Activated CD4-positive, alpha-beta memory T cell treated with anti-CD3 and anti-CD28 coated beads for 36 hours (primary cell): ENCODE results near the gene MARK4. TPM values are rescaled to one million over a fixed set of nuclear protein-coding genes. Genes with fewer than 3 reads are reported as not detected.
A peak's percentile ranks its signal among the peaks of the same experiment; 100 is the strongest.

ENCODE experiments used
- CTCF ChIA-PET: fragments of 350-600 bp; sonication (Branson Sonifier 250); formaldehyde crosslinking; loops from one replicate; lab custom pipeline; 2021; ENCODE audit warnings: antibody characterized with exemption, inconsistent platforms; lab: Charles Lee
- POLR2A ChIA-PET: fragments of 350-600 bp; sonication (Branson Sonifier 250); formaldehyde crosslinking; loops from one replicate; lab custom pipeline; 2021; ENCODE audit warnings: antibody characterized with exemption; lab: Charles Lee
- DNase-seq: peaks from one replicate; pipeline ENCODE4 v3.0.0-alpha.2; 2020
- H3K27ac Mint-ChIP-seq: one replicate; pipeline ENCODE4 v1.8.0; 2021; ENCODE audit warnings: mixed read lengths
- H3K27me3 Mint-ChIP-seq: one replicate; pipeline ENCODE4 v1.8.0; 2021; ENCODE audit warnings: mixed read lengths
- H3K36me3 Mint-ChIP-seq: one replicate; pipeline ENCODE4 v1.8.0; 2021; ENCODE audit warnings: mixed read lengths
- H3K4me1 Mint-ChIP-seq: one replicate; pipeline ENCODE4 v1.8.0; 2021; ENCODE audit warnings: low read depth, mixed read lengths
- H3K4me3 Mint-ChIP-seq: one replicate; pipeline ENCODE4 v1.8.0; 2021; ENCODE audit warnings: mild to moderate bottlenecking, mixed read lengths
- H3K9me3 Mint-ChIP-seq: one replicate; pipeline ENCODE4 v1.8.0; 2021; ENCODE audit warnings: mixed read lengths
- intact Hi-C: fragments of 100-400 bp; cut with micrococcal nuclease; formaldehyde crosslinking; loops from one replicate; pipeline ENCODE4 v1.15.1; 2023
- total RNA-seq, 2 experiments: library from RNA; stranded (reverse); gene quantifications; one replicate each; pipeline ENCODE4 v1.2.3, GENCODE V29; 2021

Gene MARK4
- total RNA-seq, 2 experiments from 2014 or later, result 20.3 to 21.6 TPM

DNA sequence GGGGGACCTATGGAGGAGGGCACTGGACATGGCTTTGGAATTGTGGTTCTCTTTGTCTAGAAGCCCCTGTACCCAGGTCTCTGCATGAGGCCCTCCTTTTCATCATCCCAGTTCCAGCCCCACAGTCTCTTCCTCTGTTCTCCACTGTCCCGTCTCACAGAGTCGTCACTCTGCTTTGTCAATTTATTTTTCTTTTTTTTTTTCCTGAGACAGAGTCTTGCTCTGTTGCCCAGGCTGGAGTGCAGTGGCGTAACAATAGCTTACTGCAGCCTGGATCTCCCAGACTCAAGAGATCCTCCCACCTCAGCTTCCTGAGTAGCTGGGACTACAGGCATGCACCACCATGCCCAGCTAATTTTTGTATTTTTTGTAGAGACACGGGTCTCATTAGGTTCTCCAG lies 5.2 kb upstream of the MARK4 start:
- H3K4me1 Mint-ChIP-seq, result peaks cover 7% of the 10 kb centered on the region
- intact Hi-C loops, result no loop called here
- no peaks in the 10 kb centered on the region for H3K9me3 Mint-ChIP-seq
- H3K27ac Mint-ChIP-seq, result no peak overlapping the region
- H3K36me3 Mint-ChIP-seq, result no peaks in the 10 kb centered on the region
- H3K4me3 Mint-ChIP-seq, result no peak overlapping the region
- ChIA-PET POLR2A (no interaction called here), CTCF (interaction anchor here (1.2 kb wide), 1 partner anchor 92 kb away, joined by 3 read pairs; no protein-coding TSS in a partner anchor)
- DNase-seq, result no peak
- peaks cover 11% of the 10 kb centered on the region for H3K27me3 Mint-ChIP-seq

DNA sequence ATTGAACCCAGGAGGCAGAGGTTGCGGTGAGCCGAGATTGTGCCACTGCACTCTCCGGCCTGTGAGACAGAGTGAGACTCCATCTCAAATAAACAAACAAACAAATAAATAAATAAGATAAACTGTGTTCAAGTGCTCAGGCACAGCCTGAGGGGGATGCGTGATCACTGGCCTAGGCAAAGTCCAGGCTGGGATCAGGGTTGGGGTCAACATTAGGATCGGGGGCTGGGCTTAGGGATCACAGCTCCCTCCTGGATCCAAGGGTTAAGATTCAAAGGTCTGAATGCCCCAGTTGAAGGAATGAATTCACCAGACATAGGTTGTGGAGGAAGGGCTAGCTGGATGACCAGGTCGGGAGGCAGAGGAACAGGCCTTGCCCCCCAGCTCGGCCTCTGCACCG lies 3.9 kb upstream of the MARK4 start:
- DNase-seq, result no peak
- H3K27me3 Mint-ChIP-seq, result peaks cover 8% of the 10 kb centered on the region
- H3K4me3 Mint-ChIP-seq, result no peak overlapping the region
- no peaks in the 10 kb centered on the region for H3K36me3 Mint-ChIP-seq
- intact Hi-C loops, result no loop called here
- ChIA-PET POLR2A (no interaction called here), CTCF (interaction anchor here (1.2 kb wide), 2 partner anchors 10 to 91 kb away, joined by 3 to 4 read pairs; no protein-coding TSS in a partner anchor)
- H3K4me1 Mint-ChIP-seq, result peaks cover 8% of the 10 kb centered on the region
- no peaks in the 10 kb centered on the region for H3K9me3 Mint-ChIP-seq
- no peak overlapping the region for H3K27ac Mint-ChIP-seq

DNA sequence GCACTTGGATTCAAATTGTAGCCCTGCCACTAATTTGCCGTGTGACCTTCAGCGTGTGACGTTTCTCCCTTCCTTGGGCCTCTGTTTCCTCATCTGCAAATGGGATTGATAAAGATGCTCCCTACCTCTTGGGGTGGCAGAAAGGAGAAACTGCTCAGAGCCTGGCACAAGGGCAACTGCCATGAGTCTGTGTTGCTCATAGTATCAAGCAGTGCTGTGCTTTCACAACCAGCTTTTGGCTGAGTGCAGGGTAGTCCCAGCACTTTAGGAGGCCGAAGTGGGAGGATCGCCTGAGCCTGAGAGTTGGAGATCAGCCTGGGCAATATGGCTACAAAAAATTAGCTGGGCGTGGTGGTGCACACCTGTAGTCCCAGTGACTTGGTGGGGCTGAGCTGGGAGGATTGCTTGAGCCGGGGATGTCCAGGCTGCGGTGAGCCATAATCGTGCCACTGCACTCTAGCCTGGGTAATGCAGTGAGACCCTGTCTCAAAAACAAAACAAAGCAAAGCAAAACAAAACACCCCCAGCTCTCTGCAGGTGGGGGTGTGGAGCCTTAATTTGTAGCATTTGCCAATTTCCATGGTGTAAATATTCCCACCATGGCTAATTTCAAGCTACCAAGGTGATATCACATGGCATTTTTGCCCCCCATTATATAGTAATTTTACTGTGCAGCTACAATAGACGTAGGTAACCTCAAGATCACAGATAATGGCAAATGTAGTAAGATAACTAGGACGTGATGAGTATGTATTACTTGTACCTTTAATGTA lies 1.6 kb upstream of the MARK4 start:
- no peak for DNase-seq
- intact Hi-C loops, result loop anchor here (5.0 kb wide), 1 partner anchor 88 kb away; no protein-coding TSS in a partner anchor
- ChIA-PET CTCF (interaction anchor here (0.6 to 1.5 kb wide), 11 partner anchors 12 to 260 kb away, joined by 3 to 6 read pairs (median 3); partner anchors contain the start of genes BLOC1S3, FOSB and TRAPPC6A), POLR2A (interaction anchor here (0.6 to 1.1 kb wide), 2 partner anchors 40 to 157 kb away, joined by 4 to 5 read pairs; partner anchors contain the start of gene PPP1R37)
- H3K9me3 Mint-ChIP-seq, result no peaks in the 10 kb centered on the region
- peaks cover 8% of the 10 kb centered on the region for H3K27me3 Mint-ChIP-seq
- H3K27ac Mint-ChIP-seq, result no peak overlapping the region
- H3K36me3 Mint-ChIP-seq, result no peaks in the 10 kb centered on the region
- peak overlapping the region; percentile 20 for H3K4me3 Mint-ChIP-seq
- peaks cover 26% of the 10 kb centered on the region for H3K4me1 Mint-ChIP-seq

DNA sequence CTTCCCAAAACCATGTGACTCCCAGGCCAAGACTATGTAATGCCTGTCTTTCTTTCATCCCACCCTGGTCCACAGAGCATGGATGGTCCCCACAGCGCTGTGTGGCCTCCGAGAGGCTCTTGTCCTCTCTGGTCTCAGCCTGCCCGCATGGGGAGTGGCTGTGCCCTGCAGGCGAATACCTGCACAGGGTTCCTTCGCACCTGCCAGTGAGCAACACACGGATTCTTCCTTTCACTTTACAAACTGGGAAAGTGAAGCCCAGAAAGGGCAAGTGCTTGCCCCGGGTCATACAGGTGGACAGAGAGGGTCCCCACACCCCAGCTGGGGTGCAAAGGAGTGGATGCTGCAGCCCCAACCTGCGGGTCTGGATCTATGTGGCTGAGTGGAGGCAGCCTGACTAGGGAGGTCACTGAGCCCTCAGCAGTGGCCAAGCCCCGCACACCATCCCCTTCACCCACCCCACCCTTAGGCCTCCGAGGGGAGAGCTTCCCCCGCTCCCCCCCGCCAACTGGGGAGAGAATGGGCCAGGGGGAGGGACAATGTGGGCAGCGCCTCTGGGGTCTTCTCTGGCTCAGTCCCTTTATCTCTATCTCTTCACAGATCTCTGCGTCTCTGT lies 747 bp upstream of the MARK4 start:
- CTCF ChIA-PET, result interaction anchor here (1.0 to 1.3 kb wide), 4 partner anchors 63 to 261 kb away, joined by 3 to 5 read pairs (median 3); partner anchors contain the start of genes BLOC1S3 and TRAPPC6A

DNA sequence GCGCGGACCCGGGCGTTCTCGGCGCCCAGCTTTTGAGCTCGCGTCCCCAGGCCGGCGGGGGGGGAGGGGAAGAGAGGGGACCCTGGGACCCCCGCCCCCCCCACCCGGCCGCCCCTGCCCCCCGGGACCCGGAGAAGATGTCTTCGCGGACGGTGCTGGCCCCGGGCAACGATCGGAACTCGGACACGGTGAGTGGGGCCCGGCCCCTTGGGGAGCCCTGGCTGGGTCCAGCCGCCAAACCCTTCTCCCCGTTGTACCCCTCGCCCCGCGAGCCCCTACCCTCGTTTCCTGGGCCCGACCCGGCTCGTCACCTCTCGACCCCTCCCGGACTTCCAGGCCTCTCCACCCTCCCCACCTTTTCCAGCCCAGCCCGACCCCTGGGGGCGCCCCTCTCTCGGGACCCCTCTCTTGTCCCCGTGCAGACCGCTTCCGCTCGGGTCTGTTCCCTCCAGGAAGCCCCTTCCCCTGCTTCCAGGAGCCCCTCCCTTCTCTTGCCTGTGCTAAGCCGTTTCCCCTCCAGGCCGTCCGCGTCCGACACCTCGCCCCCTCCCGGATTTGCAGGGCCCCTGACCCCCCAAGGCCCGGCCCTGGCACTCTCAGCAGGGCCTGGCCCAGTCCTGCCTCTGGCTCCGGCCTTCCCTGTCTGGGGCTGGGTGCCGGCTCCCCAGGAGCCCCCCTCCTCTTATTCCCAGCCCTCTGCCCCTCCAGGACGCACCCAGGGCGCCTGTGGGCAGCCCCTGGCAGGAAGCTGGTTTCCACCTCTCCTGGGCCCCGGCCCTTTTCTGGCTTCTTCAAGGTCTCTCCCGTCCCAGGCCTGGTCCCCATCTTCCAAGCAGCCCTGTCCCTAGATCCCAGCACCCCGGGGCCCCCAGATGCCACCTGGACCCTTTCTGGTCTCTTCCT lies 632 bp downstream of the MARK4 start:
- H3K9me3 Mint-ChIP-seq, result no peaks in the 10 kb centered on the region
- POLR2A ChIA-PET, result interaction anchor here (0.9 kb wide), 1 partner anchor 73 kb away, joined by 3 read pairs; the partner anchor contains the start of genes BLOC1S3 and TRAPPC6A
- H3K4me3 Mint-ChIP-seq, result peak overlapping the region; percentile 74
- no peaks in the 10 kb centered on the region for H3K36me3 Mint-ChIP-seq
- no peaks in the 10 kb centered on the region for H3K27me3 Mint-ChIP-seq
- CTCF ChIA-PET, result interaction anchor here (1.3 to 1.5 kb wide), 2 partner anchors 64 to 87 kb away, joined by 3 to 4 read pairs; no protein-coding TSS in a partner anchor
- intact Hi-C loops, result loop anchor here (5.0 kb wide), 1 partner anchor 86 kb away; no protein-coding TSS in a partner anchor
- H3K27ac Mint-ChIP-seq, result no peak overlapping the region
- H3K4me1 Mint-ChIP-seq, result peaks cover 28% of the 10 kb centered on the region
- peak; percentile 24 for DNase-seq

More for the DNA sequence above, 747 bp upstream of the MARK4 start:
- POLR2A ChIA-PET, result interaction anchor here (1.1 kb wide), 1 partner anchor 158 kb away, joined by 4 read pairs; the partner anchor contains the start of gene PPP1R37
- H3K27ac Mint-ChIP-seq, result no peak overlapping the region
- DNase-seq, result no peak
- no peaks in the 10 kb centered on the region for H3K36me3 Mint-ChIP-seq
- peak overlapping the region; percentile 74 for H3K4me3 Mint-ChIP-seq
- H3K27me3 Mint-ChIP-seq, result peaks cover 3% of the 10 kb centered on the region
- peaks cover 28% of the 10 kb centered on the region for H3K4me1 Mint-ChIP-seq
- H3K9me3 Mint-ChIP-seq, result no peaks in the 10 kb centered on the region
- intact Hi-C loops, result loop anchor here (5.0 kb wide), 1 partner anchor 87 kb away; no protein-coding TSS in a partner anchor

DNA sequence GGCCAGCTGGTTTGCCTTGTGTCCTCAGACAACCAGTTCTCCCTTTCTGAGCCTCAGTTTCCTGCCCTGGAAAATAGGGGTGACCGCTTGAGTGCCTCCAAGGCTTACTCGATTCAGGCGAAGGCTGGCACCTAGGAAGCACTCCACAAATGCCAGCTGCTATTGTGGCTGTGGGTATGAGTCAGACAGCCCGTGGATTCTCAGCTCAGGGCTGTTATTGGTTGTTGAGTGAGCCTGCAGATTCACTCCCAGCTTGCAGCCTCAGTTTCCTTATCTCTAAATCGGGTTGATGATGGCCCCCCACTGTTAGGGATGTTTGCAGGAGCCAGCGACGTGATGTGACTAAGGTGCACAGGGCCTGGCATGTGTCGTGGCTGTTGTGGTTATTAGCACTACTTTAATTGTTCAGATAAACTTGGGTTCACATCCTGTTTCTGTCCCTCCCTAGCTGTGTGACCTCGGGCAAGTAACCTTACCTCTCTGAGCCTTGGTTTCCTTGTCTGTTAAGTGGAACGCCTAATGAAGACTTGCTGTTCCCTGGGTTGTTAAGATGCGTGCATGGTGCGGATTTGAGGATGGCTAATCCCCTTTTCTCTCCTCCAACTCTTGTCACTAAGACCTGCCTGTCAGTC lies 2.4 kb downstream of the MARK4 start:
- POLR2A ChIA-PET, result no interaction called here
- Mint-ChIP-seq H3K4me3 (peak overlapping the region; percentile 33), H3K9me3 (no peaks in the 10 kb centered on the region), H3K27me3 (no peaks in the 10 kb centered on the region), H3K4me1 (peaks cover 28% of the 10 kb centered on the region), H3K27ac (no peak overlapping the region), H3K36me3 (no peaks in the 10 kb centered on the region)
- CTCF ChIA-PET, result interaction anchor here (1.5 kb wide), 1 partner anchor 86 kb away, joined by 4 read pairs; no protein-coding TSS in a partner anchor
- intact Hi-C loops, result loop anchor here (5.0 kb wide), 1 partner anchor 84 kb away; no protein-coding TSS in a partner anchor
- peak; percentile 24 for DNase-seq

DNA sequence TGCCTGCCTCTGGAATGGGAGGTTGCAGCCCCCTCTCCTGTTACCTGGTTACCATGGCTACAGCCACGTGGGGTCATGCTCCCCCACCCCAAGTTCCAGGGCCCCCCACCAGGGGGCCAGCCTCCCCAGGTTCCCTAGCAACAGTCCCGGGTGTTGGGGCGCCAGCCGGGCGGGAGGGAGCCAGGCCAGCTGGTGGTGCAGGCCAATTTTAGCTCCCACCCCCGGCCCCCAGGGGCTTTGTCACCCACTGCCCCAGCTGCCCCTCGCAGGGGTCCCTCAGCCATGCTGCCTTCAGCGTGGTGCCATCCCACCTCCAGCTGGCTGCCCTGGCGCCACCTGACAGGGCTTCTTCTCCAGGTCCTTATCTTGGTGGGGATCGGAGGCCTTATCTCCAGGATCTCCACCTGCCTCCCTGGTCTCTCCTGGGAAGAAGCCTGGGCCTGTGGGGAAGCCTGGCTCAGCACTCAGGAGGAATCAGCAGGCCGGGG lies 3.0 kb downstream of the MARK4 start:
- H3K4me3 Mint-ChIP-seq, result no peak overlapping the region
- ChIA-PET POLR2A (no interaction called here), CTCF (interaction anchor here (0.5 kb wide), 1 partner anchor 107 kb away, joined by 3 read pairs; no protein-coding TSS in a partner anchor)
- intact Hi-C loops, result loop anchor here (5.0 kb wide), 1 partner anchor 83 kb away; no protein-coding TSS in a partner anchor
- no peaks in the 10 kb centered on the region for H3K36me3 Mint-ChIP-seq
- no peak overlapping the region for H3K27ac Mint-ChIP-seq
- H3K4me1 Mint-ChIP-seq, result peaks cover 26% of the 10 kb centered on the region
- no peaks in the 10 kb centered on the region for H3K9me3 Mint-ChIP-seq
- no peak for DNase-seq
- H3K27me3 Mint-ChIP-seq, result no peaks in the 10 kb centered on the region

DNA sequence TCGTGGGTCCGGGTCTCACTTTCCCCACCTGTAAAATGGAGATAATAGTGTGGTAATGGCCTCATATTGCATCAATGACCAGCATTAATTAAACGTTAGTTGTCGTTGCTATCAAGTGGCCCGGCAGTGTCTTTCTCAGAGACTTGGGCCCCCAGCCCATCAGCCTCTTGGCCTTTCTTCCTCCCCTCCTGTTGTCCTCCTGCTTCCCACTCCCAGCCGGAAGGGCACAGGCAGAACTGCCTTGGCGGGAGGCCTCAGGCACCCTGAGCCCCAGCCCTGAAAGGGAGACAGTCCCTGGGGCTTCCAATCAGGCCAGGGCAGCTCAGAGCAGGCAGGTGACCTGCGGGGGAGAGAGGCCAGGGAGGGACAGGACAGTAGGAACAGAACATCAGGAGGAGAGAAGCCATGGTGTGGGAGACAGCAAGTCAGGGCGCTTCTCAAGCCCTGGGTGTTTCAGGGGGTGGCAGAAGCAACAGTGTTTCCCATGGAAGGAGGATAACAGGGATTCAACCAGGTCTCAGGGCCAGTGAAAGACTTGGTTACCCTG lies 4.6 kb downstream of the MARK4 start:
- Mint-ChIP-seq H3K4me1 (peaks cover 25% of the 10 kb centered on the region), H3K27ac (no peak overlapping the region), H3K27me3 (no peaks in the 10 kb centered on the region), H3K36me3 (no peaks in the 10 kb centered on the region), H3K4me3 (no peak overlapping the region), H3K9me3 (no peaks in the 10 kb centered on the region)
- DNase-seq, result no peak
- CTCF ChIA-PET, result no interaction called here
- POLR2A ChIA-PET, result no interaction called here
- intact Hi-C loops, result no loop called here

DNA sequence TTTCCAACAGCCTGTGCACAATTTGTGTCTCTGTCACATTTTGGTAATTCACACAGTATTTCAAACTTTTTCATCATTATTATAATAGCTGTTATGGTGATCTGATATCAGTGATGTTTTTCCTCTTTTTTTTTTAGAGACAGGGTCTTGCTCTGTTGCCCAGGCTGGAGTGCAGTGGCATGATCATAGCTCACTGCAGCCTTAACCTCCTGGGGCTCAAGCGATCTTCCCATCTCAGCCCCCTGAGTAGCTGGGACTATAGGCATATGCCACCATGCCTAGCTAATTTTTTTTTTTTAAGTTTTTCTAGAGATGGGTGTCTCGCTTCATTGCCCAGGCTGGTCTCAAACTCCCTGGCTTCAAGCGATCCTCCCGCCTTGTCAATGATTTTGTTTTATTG lies 5.8 kb downstream of the MARK4 start:
- POLR2A ChIA-PET, result interaction anchor here (0.6 kb wide), 1 partner anchor 233 kb away, joined by 3 read pairs; no protein-coding TSS in a partner anchor
- CTCF ChIA-PET, result interaction anchor here (1.1 to 1.6 kb wide), 2 partner anchors 10 to 27 kb away, joined by 3 to 4 read pairs; no protein-coding TSS in a partner anchor
- no peaks in the 10 kb centered on the region for H3K36me3 Mint-ChIP-seq
- intact Hi-C loops, result no loop called here
- DNase-seq, result no peak
- no peak overlapping the region for H3K4me3 Mint-ChIP-seq
- no peaks in the 10 kb centered on the region for H3K27me3 Mint-ChIP-seq
- H3K9me3 Mint-ChIP-seq, result no peaks in the 10 kb centered on the region
- H3K27ac Mint-ChIP-seq, result no peak overlapping the region
- peaks cover 23% of the 10 kb centered on the region for H3K4me1 Mint-ChIP-seq

DNA sequence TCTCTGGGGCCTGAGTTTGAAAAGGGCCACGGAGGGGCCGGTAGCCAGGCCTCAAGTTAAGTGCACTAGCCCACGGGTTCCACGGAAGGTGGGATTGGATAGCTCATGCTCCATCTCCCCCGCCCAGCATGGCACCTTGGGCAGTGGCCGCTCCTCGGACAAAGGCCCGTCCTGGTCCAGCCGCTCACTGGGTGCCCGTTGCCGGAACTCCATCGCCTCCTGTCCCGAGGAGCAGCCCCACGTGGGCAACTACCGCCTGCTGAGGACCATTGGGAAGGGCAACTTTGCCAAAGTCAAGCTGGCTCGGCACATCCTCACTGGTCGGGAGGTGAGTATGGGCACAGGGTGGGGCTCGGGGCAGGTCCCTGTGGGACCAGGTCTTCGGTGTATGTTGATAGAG lies 7.8 kb downstream of the MARK4 start:
- no peaks in the 10 kb centered on the region for H3K36me3 Mint-ChIP-seq
- CTCF ChIA-PET, result no interaction called here
- no peaks in the 10 kb centered on the region for H3K27me3 Mint-ChIP-seq
- no peak overlapping the region for H3K4me3 Mint-ChIP-seq
- no peak overlapping the region for H3K27ac Mint-ChIP-seq
- POLR2A ChIA-PET, result no interaction called here
- H3K9me3 Mint-ChIP-seq, result no peaks in the 10 kb centered on the region
- intact Hi-C loops, result no loop called here
- peaks cover 5% of the 10 kb centered on the region for H3K4me1 Mint-ChIP-seq
- no peak for DNase-seq
